ENCODE measurements around the gene CNN2. TPM values are rescaled to one million over a fixed set of nuclear protein-coding genes. Genes with fewer than 3 reads are reported as not detected.

The CNN2 gene
- total and polyA plus RNA-seq, 4 donors = 10.1 to 38.4 (median 26.8) TPM

DNA sequence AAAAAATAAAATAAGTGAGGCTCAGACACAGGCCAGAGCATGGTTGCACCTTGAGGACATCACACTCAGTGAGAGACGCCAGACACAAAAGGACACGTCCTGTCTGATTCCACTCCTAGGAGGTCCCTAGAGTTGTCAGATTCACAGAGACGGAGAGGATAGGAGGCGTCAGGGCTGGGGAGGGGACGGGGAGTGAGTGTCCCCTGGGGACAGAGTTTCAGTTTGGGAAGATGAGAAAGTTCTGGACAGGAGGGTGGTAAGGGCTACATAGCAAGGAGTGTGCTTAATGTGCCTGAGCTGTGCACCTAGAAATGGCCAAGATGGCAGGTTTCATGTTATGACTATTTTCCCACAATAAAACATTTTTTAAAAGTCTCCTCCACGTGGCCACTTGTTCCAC is 28.3 kb upstream of the CNN2 start (continued):
- TF ChIP-seq, protein P1, sequence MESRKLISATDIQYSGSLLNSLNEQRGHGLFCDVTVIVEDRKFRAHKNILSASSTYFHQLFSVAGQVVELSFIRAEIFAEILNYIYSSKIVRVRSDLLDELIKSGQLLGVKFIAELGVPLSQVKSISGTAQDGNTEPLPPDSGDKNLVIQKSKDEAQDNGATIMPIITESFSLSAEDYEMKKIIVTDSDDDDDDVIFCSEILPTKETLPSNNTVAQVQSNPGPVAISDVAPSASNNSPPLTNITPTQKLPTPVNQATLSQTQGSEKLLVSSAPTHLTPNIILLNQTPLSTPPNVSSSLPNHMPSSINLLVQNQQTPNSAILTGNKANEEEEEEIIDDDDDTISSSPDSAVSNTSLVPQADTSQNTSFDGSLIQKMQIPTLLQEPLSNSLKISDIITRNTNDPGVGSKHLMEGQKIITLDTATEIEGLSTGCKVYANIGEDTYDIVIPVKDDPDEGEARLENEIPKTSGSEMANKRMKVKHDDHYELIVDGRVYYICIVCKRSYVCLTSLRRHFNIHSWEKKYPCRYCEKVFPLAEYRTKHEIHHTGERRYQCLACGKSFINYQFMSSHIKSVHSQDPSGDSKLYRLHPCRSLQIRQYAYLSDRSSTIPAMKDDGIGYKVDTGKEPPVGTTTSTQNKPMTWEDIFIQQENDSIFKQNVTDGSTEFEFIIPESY (IDR thresholded peaks at IDR 0.05) = no peak
- TF ChIP-seq RAD21 (IDR thresholded peaks at IDR 0.05) (no peak), YY1 (IDR thresholded peaks at IDR 0.05) (no peak)
- TF ChIP-seq, protein P2, sequence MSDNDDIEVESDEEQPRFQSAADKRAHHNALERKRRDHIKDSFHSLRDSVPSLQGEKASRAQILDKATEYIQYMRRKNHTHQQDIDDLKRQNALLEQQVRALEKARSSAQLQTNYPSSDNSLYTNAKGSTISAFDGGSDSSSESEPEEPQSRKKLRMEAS (IDR thresholded peaks at IDR 0.05) = no peak

DNA sequence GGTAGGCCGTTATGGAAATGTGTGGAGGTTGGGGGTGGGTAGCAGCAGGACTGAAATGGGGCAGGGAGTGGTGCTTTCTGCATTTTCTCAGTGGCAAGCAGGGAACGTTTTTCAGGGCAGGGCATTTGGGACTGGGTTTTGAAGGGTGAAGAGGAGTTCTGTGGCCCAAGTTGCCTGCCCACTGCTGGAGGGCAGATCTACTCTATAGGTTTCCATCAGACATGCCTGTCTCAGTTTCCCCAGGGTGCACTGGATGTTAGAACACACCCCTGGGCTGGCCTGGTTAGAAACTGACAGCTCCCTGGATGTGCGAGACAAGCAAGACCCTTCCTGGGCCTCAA is 27.1 kb upstream of the CNN2 start:
- DNase-seq (ENCODE audit: low spot score) = no peak
- no peak overlapping the region for H3K9ac ChIP-seq (ENCODE audit: low read depth in 1 of 2, low read length in 2 of 2)
- peaks cover 0 to 1% (median 0%) of the 10 kb centered on the region in 4 donors for H3K36me3 ChIP-seq (ENCODE audit: control insufficient read depth in 4 of 4, insufficient read depth in 3 of 4, low read depth in 1 of 4, low read length in 3 of 4)
- no peak overlapping the region for H3K4me3 ChIP-seq (ENCODE audit: low read depth in 1 of 3, low read length in 3 of 3)
- TF ChIP-seq HNF4A (conservative IDR thresholded peaks at IDR 0.05) (no peak), CTCF (IDR thresholded peaks at IDR 0.05; ENCODE audit: low read depth, low read length, missing input control) (no peak), FOXA2 (IDR thresholded peaks at IDR 0.05) (no peak)
- TF ChIP-seq, protein P3, sequence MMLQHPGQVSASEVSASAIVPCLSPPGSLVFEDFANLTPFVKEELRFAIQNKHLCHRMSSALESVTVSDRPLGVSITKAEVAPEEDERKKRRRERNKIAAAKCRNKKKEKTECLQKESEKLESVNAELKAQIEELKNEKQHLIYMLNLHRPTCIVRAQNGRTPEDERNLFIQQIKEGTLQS (IDR thresholded peaks at IDR 0.05) = no peak
- TF ChIP-seq, protein P4, sequence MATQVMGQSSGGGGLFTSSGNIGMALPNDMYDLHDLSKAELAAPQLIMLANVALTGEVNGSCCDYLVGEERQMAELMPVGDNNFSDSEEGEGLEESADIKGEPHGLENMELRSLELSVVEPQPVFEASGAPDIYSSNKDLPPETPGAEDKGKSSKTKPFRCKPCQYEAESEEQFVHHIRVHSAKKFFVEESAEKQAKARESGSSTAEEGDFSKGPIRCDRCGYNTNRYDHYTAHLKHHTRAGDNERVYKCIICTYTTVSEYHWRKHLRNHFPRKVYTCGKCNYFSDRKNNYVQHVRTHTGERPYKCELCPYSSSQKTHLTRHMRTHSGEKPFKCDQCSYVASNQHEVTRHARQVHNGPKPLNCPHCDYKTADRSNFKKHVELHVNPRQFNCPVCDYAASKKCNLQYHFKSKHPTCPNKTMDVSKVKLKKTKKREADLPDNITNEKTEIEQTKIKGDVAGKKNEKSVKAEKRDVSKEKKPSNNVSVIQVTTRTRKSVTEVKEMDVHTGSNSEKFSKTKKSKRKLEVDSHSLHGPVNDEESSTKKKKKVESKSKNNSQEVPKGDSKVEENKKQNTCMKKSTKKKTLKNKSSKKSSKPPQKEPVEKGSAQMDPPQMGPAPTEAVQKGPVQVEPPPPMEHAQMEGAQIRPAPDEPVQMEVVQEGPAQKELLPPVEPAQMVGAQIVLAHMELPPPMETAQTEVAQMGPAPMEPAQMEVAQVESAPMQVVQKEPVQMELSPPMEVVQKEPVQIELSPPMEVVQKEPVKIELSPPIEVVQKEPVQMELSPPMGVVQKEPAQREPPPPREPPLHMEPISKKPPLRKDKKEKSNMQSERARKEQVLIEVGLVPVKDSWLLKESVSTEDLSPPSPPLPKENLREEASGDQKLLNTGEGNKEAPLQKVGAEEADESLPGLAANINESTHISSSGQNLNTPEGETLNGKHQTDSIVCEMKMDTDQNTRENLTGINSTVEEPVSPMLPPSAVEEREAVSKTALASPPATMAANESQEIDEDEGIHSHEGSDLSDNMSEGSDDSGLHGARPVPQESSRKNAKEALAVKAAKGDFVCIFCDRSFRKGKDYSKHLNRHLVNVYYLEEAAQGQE (IDR thresholded peaks at IDR 0.05) = no peak
- peaks cover 0 to 4% (median 3%) of the 10 kb centered on the region in 4 donors for H3K27me3 ChIP-seq (ENCODE audit: control insufficient read depth in 4 of 4, insufficient read depth in 4 of 4, low read length in 3 of 4)
- H3K9me3 ChIP-seq (ENCODE audit: control insufficient read depth in 4 of 4, low read length in 3 of 4) = no peaks in the 10 kb centered on the region
- WGBS = 65% methylated on average over 3 of the region's 3 CpGs
- H3K27ac ChIP-seq (ENCODE audit: low read depth in 1 of 2, low read length in 2 of 2) = no peak overlapping the region
- peaks cover 15 to 32% (median 19%) of the 10 kb centered on the region in 4 donors for H3K4me1 ChIP-seq (ENCODE audit: control insufficient read depth in 4 of 4, insufficient read depth in 4 of 4, low read length in 3 of 4)

DNA sequence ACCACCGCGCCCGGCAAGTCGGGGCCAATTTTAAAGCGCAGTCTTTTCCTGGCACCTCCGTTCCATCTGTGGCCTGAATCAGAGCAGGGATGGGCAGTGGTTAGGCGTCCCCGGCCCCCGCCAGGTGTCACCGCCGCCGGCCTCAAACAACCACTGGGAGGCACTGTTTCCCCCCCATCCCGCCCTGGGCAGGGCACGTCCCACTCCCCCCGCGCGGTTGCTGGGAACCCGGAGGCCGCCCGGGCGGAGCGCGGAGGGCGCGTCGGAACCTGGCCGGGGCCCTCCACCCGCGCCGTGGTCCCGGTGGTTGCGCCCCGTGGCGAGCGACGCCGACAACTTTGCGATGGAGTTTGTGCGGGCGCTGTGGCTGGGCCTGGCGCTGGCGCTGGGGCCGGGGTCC is 26.3 kb upstream of the CNN2 start, which contains the start of gene GRIN3B:
GRIN3B (plus strand) TSS at position 325 of the 400 bp plus-strand sequence; CDS start at position 344, 19 bp downstream.
- WGBS = 4% methylated on average over 43 of the region's 43 CpGs
- Histone ChIP-seq H3K27me3 (ENCODE audit: control insufficient read depth in 4 of 4, insufficient read depth in 4 of 4, low read length in 3 of 4) (peaks cover 0 to 4% (median 3%) of the 10 kb centered on the region in 4 donors), H3K9me3 (ENCODE audit: control insufficient read depth in 4 of 4, low read length in 3 of 4) (no peaks in the 10 kb centered on the region)

More for the DNA sequence above, 26.3 kb upstream of the CNN2 start, which contains the start of gene GRIN3B:
- Histone ChIP-seq H3K27ac (ENCODE audit: low read depth in 1 of 2, low read length in 2 of 2) (no peak within 1 kb of the TSS), H3K4me3 (ENCODE audit: low read depth in 1 of 3, low read length in 3 of 3) (peak within 1 kb of the TSS in 1 of 3 donors; percentile 26), H3K36me3 (ENCODE audit: control insufficient read depth in 4 of 4, insufficient read depth in 3 of 4, low read depth in 1 of 4, low read length in 3 of 4) (no peaks in the 10 kb centered on the region), H3K4me1 (ENCODE audit: control insufficient read depth in 4 of 4, insufficient read depth in 4 of 4, low read length in 3 of 4) (peaks cover 11 to 25% (median 18%) of the 10 kb centered on the region in 4 donors), H3K9ac (ENCODE audit: low read depth in 1 of 2, low read length in 2 of 2) (no peak within 1 kb of the TSS)
- TF ChIP-seq RXRA (IDR thresholded peaks at IDR 0.05) (no peak), CTCF (IDR thresholded peaks at IDR 0.05; ENCODE audit: low read depth, low read length, missing input control) (peak; percentile 25), RAD21 (IDR thresholded peaks at IDR 0.05) (peak in 1 of 2 donors; percentile 50)
- DNase-seq (ENCODE audit: low spot score) = peak; percentile 61

Measured in liver (tissue), 9 donors.